K562 treated with DMSO at 1 percent for 12 hours (cell line): ENCODE data around the gene ZFYVE1. TPM values are rescaled to one million over a fixed set of nuclear protein-coding genes. Genes with fewer than 3 reads are reported as not detected.

Source experiments
- total RNA-seq: library from RNA; unstranded; fragments of 300-600 nt; gene quantifications from 2 replicates; pipeline ENCODE4 v1.2.3, GENCODE V29; 2022; ENCODE audit not compliant: insufficient read depth

Gene ZFYVE1, protein sequence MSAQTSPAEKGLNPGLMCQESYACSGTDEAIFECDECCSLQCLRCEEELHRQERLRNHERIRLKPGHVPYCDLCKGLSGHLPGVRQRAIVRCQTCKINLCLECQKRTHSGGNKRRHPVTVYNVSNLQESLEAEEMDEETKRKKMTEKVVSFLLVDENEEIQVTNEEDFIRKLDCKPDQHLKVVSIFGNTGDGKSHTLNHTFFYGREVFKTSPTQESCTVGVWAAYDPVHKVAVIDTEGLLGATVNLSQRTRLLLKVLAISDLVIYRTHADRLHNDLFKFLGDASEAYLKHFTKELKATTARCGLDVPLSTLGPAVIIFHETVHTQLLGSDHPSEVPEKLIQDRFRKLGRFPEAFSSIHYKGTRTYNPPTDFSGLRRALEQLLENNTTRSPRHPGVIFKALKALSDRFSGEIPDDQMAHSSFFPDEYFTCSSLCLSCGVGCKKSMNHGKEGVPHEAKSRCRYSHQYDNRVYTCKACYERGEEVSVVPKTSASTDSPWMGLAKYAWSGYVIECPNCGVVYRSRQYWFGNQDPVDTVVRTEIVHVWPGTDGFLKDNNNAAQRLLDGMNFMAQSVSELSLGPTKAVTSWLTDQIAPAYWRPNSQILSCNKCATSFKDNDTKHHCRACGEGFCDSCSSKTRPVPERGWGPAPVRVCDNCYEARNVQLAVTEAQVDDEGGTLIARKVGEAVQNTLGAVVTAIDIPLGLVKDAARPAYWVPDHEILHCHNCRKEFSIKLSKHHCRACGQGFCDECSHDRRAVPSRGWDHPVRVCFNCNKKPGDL
- 13.1 and 23.8 TPM in 2 replicates for total RNA-seq

DNA sequence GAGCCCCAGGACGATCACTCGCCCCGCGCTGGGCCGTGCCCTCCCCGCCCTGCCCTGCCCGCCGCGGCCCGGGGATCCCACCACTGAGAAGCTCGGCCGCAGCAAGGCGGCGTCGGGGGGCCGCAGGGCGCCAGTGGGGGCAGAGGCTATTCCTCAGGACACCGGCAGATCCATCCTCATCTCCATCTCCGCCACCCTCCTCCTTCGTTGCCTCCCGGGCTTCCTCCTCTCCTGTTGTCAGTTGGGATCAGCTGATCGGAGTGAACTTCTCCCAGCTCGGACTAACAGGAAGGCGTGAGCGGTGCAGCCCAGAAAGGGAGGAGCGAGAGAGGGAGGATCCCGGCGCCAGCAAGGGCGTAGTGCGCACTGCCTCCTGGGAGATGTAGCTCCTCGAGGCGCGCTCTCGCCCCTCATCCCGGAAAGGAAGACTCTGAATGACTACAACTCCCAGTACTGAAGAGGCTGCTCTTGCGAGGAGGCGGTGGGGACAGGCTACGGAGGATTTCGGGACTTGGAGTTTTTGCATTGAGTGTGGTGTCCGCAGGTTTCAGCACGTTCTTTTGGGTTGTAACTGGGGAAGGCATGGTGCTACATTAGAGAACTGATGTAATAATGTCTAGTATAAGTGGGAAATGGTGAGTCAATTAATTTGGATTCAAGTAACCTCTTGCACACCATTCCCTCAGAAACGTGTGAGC is at the start of gene ZFYVE1:
TSS of gene ZFYVE1 (minus strand) at position 262 of the 698 bp plus-strand sequence. CDS start 2,598 bp downstream, outside the sequence.

DNA sequence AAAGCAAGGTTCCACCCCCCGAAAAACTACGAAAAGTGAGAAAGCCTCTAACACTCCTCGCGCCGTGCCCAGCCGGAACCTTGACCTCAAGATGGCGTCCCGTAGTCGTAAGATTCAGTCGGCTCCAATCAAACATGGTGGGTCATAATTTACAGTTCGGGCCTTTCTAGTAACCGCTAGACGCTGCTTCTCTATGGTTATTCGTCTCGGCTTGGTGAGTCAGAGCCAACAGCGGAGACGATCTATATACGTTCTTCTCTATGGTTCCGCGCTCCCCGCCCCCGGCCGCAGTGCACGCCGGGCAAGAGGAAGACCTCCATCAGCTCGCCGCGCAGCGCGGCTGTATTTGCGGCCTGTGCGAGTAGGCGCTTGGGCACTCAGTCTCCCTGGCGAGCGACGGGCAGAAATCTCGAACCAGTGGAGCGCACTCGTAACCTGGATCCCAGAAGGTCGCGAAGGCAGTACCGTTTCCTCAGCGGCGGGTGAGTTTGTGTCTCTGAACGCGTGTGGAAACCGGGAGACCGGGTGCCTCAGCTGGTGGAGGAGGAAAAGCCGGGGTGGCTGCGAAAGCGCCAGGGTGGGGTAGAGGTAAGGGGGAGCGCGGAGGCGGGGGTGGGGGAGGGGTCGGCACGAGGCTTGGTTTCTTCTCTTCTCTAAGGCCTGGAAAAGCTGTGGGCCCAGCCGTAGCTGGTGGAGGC is 31.5 kb upstream of the ZFYVE1 start, which contains the start of gene RBM25:
TSS of gene RBM25 (plus strand) at position 311 of the 698 bp plus-strand sequence. CDS start 13,108 bp downstream, outside the sequence.

DNA sequence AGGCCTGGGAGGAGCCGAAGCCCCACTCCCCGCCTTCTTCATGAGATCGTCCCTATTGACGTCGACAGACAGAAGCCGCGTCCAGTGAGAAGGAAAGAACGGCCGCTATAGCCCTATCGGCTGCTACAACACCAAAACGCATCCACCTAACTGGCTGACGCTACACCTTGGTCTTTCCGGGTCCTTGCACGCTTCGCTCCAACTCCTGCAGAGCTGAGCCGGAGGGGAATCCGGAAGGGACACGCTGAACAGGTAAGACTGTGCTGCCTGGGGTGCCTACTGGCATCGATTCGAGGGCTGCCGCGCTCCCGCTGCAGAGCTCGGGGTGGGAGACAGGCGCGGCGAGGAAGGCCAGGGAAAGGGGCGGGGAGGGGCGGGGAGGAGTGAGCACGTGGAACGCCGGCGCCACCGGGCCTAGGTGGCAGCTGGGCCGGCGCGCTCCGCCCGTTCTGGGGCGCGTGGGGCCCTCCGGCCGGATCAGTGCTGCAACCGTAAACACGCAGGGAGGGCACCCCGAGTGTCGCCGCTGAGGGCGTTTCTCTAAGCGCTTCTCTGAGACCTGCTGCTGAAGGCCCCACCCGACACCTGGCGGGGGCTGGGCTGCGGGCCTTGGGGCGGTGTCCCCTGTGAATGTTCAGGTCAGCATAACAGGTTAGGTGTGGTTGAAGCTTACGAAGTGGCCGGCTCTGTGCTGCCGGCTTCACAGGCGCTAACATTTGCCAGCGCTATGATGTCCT is 100.4 kb downstream of the ZFYVE1 start, which contains the start of gene DCAF4:
TSS of gene DCAF4 (plus strand) at position 173 of the 737 bp plus-strand sequence. CDS start 11,515 bp downstream, outside the sequence.

Other genes starting within 250 kb of the ZFYVE1 start
- gene DPF3, start 133.0 kb downstream of the ZFYVE1 start, total RNA-seq: 0.89 and 1.0 TPM in 2 replicates
- 11.3 and 12.8 TPM in 2 replicates for gene DCAF4, start 100.6 kb downstream of the ZFYVE1 start, total RNA-seq
- gene RBM25, start 31.4 kb upstream of the ZFYVE1 start, total RNA-seq: 21.6 and 28.8 TPM in 2 replicates
- 9.6 and 32.4 TPM in 2 replicates for gene PSEN1, start 109.4 kb upstream of the ZFYVE1 start, total RNA-seq
- gene PAPLN, start 210.4 kb upstream of the ZFYVE1 start, total RNA-seq: 1.1 and 3.4 TPM in 2 replicates